ENCODE measurements around the gene GRB10.

DNA sequence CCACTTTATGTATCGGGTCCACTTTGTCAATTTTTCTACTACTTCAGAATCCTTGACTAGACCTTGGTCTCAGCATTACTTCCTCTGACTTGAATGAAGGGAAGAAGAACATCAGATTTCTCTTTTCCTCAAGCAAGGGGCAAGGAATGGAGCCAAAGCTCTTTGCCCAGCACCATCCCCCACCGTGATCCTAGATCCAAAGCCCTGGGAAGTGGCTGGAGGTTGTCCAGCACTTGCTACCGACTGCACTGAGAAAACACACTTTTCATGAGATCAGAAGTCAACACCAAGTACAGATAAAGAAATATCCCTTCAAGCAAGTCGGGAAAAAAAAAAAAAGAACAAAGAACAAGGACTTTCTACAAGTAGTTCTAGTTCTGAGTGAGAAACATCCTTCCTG lies 115.4 kb downstream of the GRB10 start:
- TF ChIP-seq, protein P1, sequence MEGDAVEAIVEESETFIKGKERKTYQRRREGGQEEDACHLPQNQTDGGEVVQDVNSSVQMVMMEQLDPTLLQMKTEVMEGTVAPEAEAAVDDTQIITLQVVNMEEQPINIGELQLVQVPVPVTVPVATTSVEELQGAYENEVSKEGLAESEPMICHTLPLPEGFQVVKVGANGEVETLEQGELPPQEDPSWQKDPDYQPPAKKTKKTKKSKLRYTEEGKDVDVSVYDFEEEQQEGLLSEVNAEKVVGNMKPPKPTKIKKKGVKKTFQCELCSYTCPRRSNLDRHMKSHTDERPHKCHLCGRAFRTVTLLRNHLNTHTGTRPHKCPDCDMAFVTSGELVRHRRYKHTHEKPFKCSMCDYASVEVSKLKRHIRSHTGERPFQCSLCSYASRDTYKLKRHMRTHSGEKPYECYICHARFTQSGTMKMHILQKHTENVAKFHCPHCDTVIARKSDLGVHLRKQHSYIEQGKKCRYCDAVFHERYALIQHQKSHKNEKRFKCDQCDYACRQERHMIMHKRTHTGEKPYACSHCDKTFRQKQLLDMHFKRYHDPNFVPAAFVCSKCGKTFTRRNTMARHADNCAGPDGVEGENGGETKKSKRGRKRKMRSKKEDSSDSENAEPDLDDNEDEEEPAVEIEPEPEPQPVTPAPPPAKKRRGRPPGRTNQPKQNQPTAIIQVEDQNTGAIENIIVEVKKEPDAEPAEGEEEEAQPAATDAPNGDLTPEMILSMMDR (conservative IDR thresholded peaks at IDR 0.05) = no peak
- TF ChIP-seq EZH2 (IDR thresholded peaks at IDR 0.05; ENCODE audit: low read depth) = no peak
